HepG2 (cell line): Measurements from ENCODE around the gene DLG1. TPM values are rescaled to one million over a fixed set of nuclear protein-coding genes. Genes with fewer than 3 reads are reported as not detected.

ENCODE experiments used
- ATAC-seq: fragments of 200-7000 bp; cut with Tn5 transposase; 3 replicates; pipeline ENCODE4 v1.9.1; 2020; ENCODE audit warnings: mild to moderate bottlenecking, moderate library complexity
- BruUV-seq: library from RNA; stranded (reverse); fragments of 400-500 nt; replicated peaks from 2 replicates; lab custom pipeline; 2021; lab: Mats Ljungman, UMichigan
- CTCF ChIA-PET: fragments of 300-600 bp; formaldehyde crosslinking; extraction: SDS; loops from one replicate; lab custom pipeline; 2021; ENCODE audit warnings: low total read pairs, inconsistent platforms, low intra/inter-chr PET ratio; lab: Yijun Ruan, JAX
- POLR2A ChIA-PET: fragments of 350-600 bp; sonication (Branson Sonifier 250); formaldehyde crosslinking; loops from one replicate; lab custom pipeline; 2020; ENCODE audit warnings: antibody characterized with exemption, inconsistent platforms; lab: Yijun Ruan, JAX
- DNase-seq: peaks from one replicate; pipeline ENCODE4 v3.0.0-alpha.2; 2015; ENCODE audit warnings: low spot score
- FAIRE-seq: peaks from 3 replicates; lab custom pipeline; 2011; peaks lifted over from hg19 to GRCh38; lab: Jason Lieb, UNC
- H2AFZ ChIP-seq: one replicate; pipeline ENCODE4 v1.6.1; 2011; ENCODE audit warnings: low read length, inconsistent platforms
- H3K27ac ChIP-seq: fragments of 300-600 bp; 3 replicates; pipeline ENCODE4 v1.8.0; 2011; ENCODE audit warnings: mixed run types, mild to moderate bottlenecking, mixed read lengths, low read length, inconsistent platforms; ENCODE audit not compliant: insufficient read depth; ENCODE audit errors: extremely low read length
- H3K27me3 ChIP-seq, 2 experiments: fragments of 200-600 bp in 1 of 2; 2 replicates in 1 of 2; 3 replicates in 1 of 2; pipeline versions ENCODE4 v1.6.0 to v1.8.0; 2011; ENCODE audit warnings: low read length in 2 of 2, mild to moderate bottlenecking in 2 of 2, moderate library complexity in 2 of 2, inconsistent platforms in 1 of 2; ENCODE audit not compliant: insufficient read depth in 2 of 2, control insufficient read depth in 1 of 2
- H3K36me3 ChIP-seq, 2 experiments: fragments of 200-600 bp in 1 of 2; replicated peaks in 1 of 2; 2 replicates in 1 of 2; 3 replicates in 1 of 2; pipeline versions ENCODE4 v1.5.1 to v1.8.0; 2011; ENCODE audit warnings: low read length in 2 of 2, inconsistent platforms in 1 of 2; ENCODE audit not compliant: insufficient read depth in 2 of 2, control insufficient read depth in 1 of 2
- H3K4me1 ChIP-seq: 2 replicates; pipeline ENCODE4 v1.5.1; 2012; ENCODE audit warnings: low read length, inconsistent platforms; ENCODE audit not compliant: insufficient read depth
- H3K4me2 ChIP-seq: 2 replicates; pipeline ENCODE4 v1.6.0; 2011; ENCODE audit warnings: low read depth, low read length, inconsistent platforms
- H3K4me3 ChIP-seq, 3 experiments: fragments of 200-600 bp in 1 of 3; sonication (generic), shearing (Covaris generic) in 1 of 3; replicated peaks in 1 of 3; 2 replicates each; pipeline ENCODE4 v1.5.1; 2011 to 2016; ENCODE audit warnings: low read length in 3 of 3, inconsistent platforms in 2 of 3, low read depth in 2 of 3, mild to moderate bottlenecking in 2 of 3, control low read depth in 1 of 3, mixed read lengths in 1 of 3; ENCODE audit not compliant: insufficient read depth in 1 of 3
- H3K79me2 ChIP-seq: one replicate; pipeline ENCODE4 v1.6.1; 2011; ENCODE audit warnings: low read length, inconsistent platforms; ENCODE audit not compliant: insufficient read depth
- H3K9ac ChIP-seq: 2 replicates; pipeline ENCODE4 v1.6.0; 2011; ENCODE audit warnings: mild to moderate bottlenecking, low read depth, low read length, inconsistent platforms; ENCODE audit not compliant: insufficient read depth
- H3K9me3 ChIP-seq: 2 replicates; pipeline ENCODE4 v1.5.1; 2012; ENCODE audit warnings: mild to moderate bottlenecking, low read length
- H4K20me1 ChIP-seq: 2 replicates; pipeline ENCODE4 v1.6.0; 2011; ENCODE audit warnings: inconsistent platforms, mild to moderate bottlenecking, low read length, moderate library complexity; ENCODE audit not compliant: insufficient read depth
- JUNB ChIP-seq: sonication (generic); formaldehyde crosslinking; IDR thresholded peaks from 2 replicates; pipeline ENCODE4 v1.8.0; 2022; ENCODE audit warnings: missing genetic modification reagents, mild to moderate bottlenecking, borderline replicate concordance
- KLF13 ChIP-seq: sonication (generic); formaldehyde crosslinking; IDR thresholded peaks from 2 replicates; pipeline ENCODE4 v1.4.0; 2020; ENCODE audit warnings: mild to moderate bottlenecking, missing genetic modification reagents
- MTA3 ChIP-seq: sonication (generic); formaldehyde crosslinking; IDR thresholded peaks from 2 replicates; pipeline ENCODE4 v1.4.0; 2020; ENCODE audit warnings: missing genetic modification reagents
- NFYC ChIP-seq: IDR thresholded peaks from 2 replicates; pipeline ENCODE4 v1.6.1; 2016; ENCODE audit warnings: missing genetic modification reagents, missing compliant biosample characterization
- PCBP1 ChIP-seq: fragments of 200-400 bp; formaldehyde crosslinking; IDR thresholded peaks from 2 replicates; pipeline ENCODE4 v1.6.1; 2017; ENCODE audit warnings: mild to moderate bottlenecking, low read depth, low read length, borderline replicate concordance
- PCBP2 ChIP-seq: fragments of 200-400 bp; formaldehyde crosslinking; optimal IDR thresholded peaks from 2 replicates; pipeline ENCODE3; 2018; ENCODE audit warnings: low read length, low read depth; ENCODE audit not compliant: poor library complexity, severe bottlenecking
- RARG ChIP-seq: sonication (generic); formaldehyde crosslinking; IDR thresholded peaks from 2 replicates; pipeline ENCODE4 v1.4.0; 2020; ENCODE audit warnings: low read depth, mild to moderate bottlenecking, missing genetic modification reagents
- REPIN1 ChIP-seq: sonication (generic); formaldehyde crosslinking; IDR thresholded peaks from 2 replicates; pipeline ENCODE4 v1.8.0; 2022; ENCODE audit warnings: missing genetic modification reagents, low read depth, mild to moderate bottlenecking, borderline replicate concordance
- RFX3 ChIP-seq: IDR thresholded peaks from 2 replicates; pipeline ENCODE4 v1.6.1; 2016; ENCODE audit warnings: missing biosample characterization, missing genetic modification reagents
- SP1 ChIP-seq, 2 experiments: fragments of 450-650 bp in 1 of 2; sonication (generic) in 1 of 2; formaldehyde crosslinking in 1 of 2; IDR thresholded peaks; 2 replicates each; pipeline versions ENCODE4 v1.4.0 to v1.6.1; 2016 to 2020; ENCODE audit warnings: missing genetic modification reagents in 1 of 2
- STAT5B ChIP-seq: sonication (generic); formaldehyde crosslinking; IDR thresholded peaks from 2 replicates; pipeline ENCODE4 v1.4.0; 2020; ENCODE audit warnings: missing genetic modification reagents
- TARDBP ChIP-seq: sonication (generic); formaldehyde crosslinking; IDR thresholded peaks from 2 replicates; pipeline ENCODE4 v1.8.0; 2022; ENCODE audit warnings: mild to moderate bottlenecking, missing genetic modification reagents
- TFDP1 ChIP-seq: IDR thresholded peaks from 2 replicates; pipeline ENCODE4 v1.6.1; 2016; ENCODE audit warnings: missing compliant biosample characterization, missing genetic modification reagents, borderline replicate concordance
- WIZ ChIP-seq: sonication (generic); formaldehyde crosslinking; IDR thresholded peaks from 2 replicates; pipeline ENCODE4 v1.5.1; 2020; ENCODE audit warnings: mild to moderate bottlenecking, missing genetic modification reagents
- ZBTB42 ChIP-seq: sonication (generic); formaldehyde crosslinking; IDR thresholded peaks from 2 replicates; pipeline ENCODE4 v1.5.0; 2020; ENCODE audit warnings: mild to moderate bottlenecking, missing genetic modification reagents
- ZNF10 ChIP-seq: sonication (generic); formaldehyde crosslinking; IDR thresholded peaks from 2 replicates; pipeline ENCODE4 v1.4.0; 2020; ENCODE audit warnings: mild to moderate bottlenecking, low read depth, missing genetic modification reagents, borderline replicate concordance
- ZNF101 ChIP-seq: sonication (generic); formaldehyde crosslinking; IDR thresholded peaks from 2 replicates; pipeline ENCODE4 v1.4.0; 2020; ENCODE audit warnings: mild to moderate bottlenecking, low read depth, missing genetic modification reagents, borderline replicate concordance
- ZNF317 ChIP-seq: sonication (generic); formaldehyde crosslinking; IDR thresholded peaks from 2 replicates; pipeline ENCODE4 v1.5.0; 2020; ENCODE audit warnings: mild to moderate bottlenecking, missing genetic modification reagents
- ZNF484 ChIP-seq: sonication (generic); formaldehyde crosslinking; IDR thresholded peaks from 2 replicates; pipeline ENCODE4 v1.5.1; 2020; ENCODE audit warnings: mild to moderate bottlenecking, low read depth, missing genetic modification reagents, borderline replicate concordance
- ZNF598 ChIP-seq: sonication (generic); formaldehyde crosslinking; IDR thresholded peaks from 2 replicates; pipeline ENCODE4 v1.5.1; 2020; ENCODE audit warnings: mild to moderate bottlenecking, missing genetic modification reagents, borderline replicate concordance
- WGBS: methylation state at CpG from one replicate; pipeline ENCODE4 v1.1.6; 2017; ENCODE audit warnings: low lambda C conversion rate; 5-methylcytosine and 5-hydroxymethylcytosine counted together
- in situ Hi-C: cut with HindIII; loops from 2 replicates; pipeline ENCODE4 v1.10.0; 2017; ENCODE audit warnings: low pct_unique_long_range_greater_than_20kb; ENCODE audit not compliant: extremely low pct_ligation_motif_present
- intact Hi-C: fragments of 100-400 bp; cut with micrococcal nuclease; formaldehyde crosslinking; loops from one replicate; pipeline ENCODE4 v1.10.0; 2022; ENCODE audit not compliant: unreplicated experiment
- polyA plus RNA-seq, 8 experiments: library from polyadenylated mRNA; depleted of rRNA in 3 of 8; stranded (reverse) in 7 of 8; unstranded in 1 of 8; fragments of >200 nt; fragmentation: Illumina TruSeq in 4 of 8; extraction: Trizol in 4 of 8; gene quantifications; 2 replicates each; pipeline versions ENCODE4 v1.2.1 to v1.2.3, GENCODE V29; 2011 to 2016; ENCODE audit warnings: low read depth in 4 of 8, missing spikeins in 1 of 8, mixed read lengths in 1 of 8; ENCODE audit not compliant: insufficient read depth in 1 of 8
- total RNA-seq, 5 experiments: library from RNA; depleted of rRNA; stranded (reverse); fragments of >200 nt; fragmentation: Illumina TruSeq; extraction: Trizol; gene quantifications; 2 replicates each; pipeline ENCODE4 v1.2.3, GENCODE V29; 2016; ENCODE audit warnings: low read depth in 1 of 5

Gene DLG1
- total and polyA plus RNA-seq, 2 of the 13 experiments (the other 11 are each of a cell fraction or from before 2014, with no cell fraction given) = 30.5 to 104 TPM

DNA sequence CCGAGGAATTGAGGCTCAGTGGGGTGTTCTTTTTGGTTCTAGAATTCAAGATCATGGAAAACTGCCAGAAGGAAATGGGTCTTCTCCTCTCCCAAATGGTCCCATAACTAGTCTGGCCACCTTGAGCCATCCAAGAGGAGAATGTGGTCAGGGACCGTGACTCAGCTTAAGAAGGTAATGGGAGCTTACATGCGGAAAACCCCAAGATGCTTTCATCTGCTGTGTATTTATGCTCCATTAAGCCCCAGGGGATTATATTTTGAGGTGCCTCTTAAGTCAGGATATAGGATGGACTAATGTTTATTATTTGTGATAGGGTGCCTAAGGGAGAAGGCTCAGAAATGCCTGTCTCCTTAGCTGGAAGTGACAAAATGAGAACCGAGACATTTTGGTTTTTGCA, 39.2 kb upstream of the DLG1 start:
- no TSS peak for BruUV-seq
- H3K9ac ChIP-seq = no peak overlapping the region
- no peaks in the 10 kb centered on the region for H3K27me3 ChIP-seq
- CTCF ChIA-PET = no interaction called here
- ATAC-seq = no peak
- peaks cover 50% of the 10 kb centered on the region for H3K4me1 ChIP-seq
- TF ChIP-seq TARDBP (no peak), SP1 (IDR thresholded peaks at IDR 0.05) (no peak), SP1 (CRISPR knock-in tag; IDR thresholded peaks at IDR 0.05) (no peak), ZNF10 (CRISPR knock-in tag) (no peak), PCBP1 (no peak), RFX3 (no peak), RARG (no peak), ZNF317 (CRISPR knock-in tag) (no peak), NFYC (no peak), WIZ (CRISPR knock-in tag) (no peak), STAT5B (CRISPR knock-in tag) (no peak), ZNF484 (CRISPR knock-in tag) (no peak), PCBP2 (no peak), JUNB (CRISPR knock-in tag) (no peak), ZNF598 (CRISPR knock-in tag) (no peak), TFDP1 (CRISPR knock-in tag) (no peak), KLF13 (CRISPR knock-in tag) (no peak), MTA3 (CRISPR knock-in tag) (no peak), ZNF101 (CRISPR knock-in tag) (no peak), ZBTB42 (CRISPR knock-in tag) (no peak), REPIN1 (CRISPR knock-in tag) (no peak)
- no peaks in the 10 kb centered on the region for H4K20me1 ChIP-seq
- H3K4me2 ChIP-seq = no peak overlapping the region
- no peaks in the 10 kb centered on the region for H3K9me3 ChIP-seq
- 89% methylated on average over 4 of the region's 4 CpGs for WGBS
- H3K36me3 ChIP-seq = no peaks in the 10 kb centered on the region
- POLR2A ChIA-PET = interaction anchor here (0.7 kb wide), 1 partner anchor 34 kb away, joined by 3 read pairs; no protein-coding TSS in a partner anchor
- no peak overlapping the region for H3K27ac ChIP-seq
- no peak overlapping the region for H3K4me3 ChIP-seq
- H3K79me2 ChIP-seq = no peaks in the 10 kb centered on the region
- no peak for DNase-seq
- intact Hi-C loops (no loop called here), in situ Hi-C loops (no loop called here)
- FAIRE-seq = no peak
- no peak overlapping the region for H2AFZ ChIP-seq
